GM12872 (cell line): ENCODE results near the gene TTYH1.
A peak's percentile ranks its signal among the peaks of the same experiment; 100 is the strongest.

Experiments
- TF ChIP-seq, protein P1 (sequence below): IDR thresholded peaks from 3 replicates; pipeline ENCODE4 v1.5.1; 2011; ENCODE audit warnings: low read depth, mild to moderate bottlenecking, low read length, moderate library complexity; ENCODE audit not compliant: insufficient read depth

TTYH1 gene

DNA sequence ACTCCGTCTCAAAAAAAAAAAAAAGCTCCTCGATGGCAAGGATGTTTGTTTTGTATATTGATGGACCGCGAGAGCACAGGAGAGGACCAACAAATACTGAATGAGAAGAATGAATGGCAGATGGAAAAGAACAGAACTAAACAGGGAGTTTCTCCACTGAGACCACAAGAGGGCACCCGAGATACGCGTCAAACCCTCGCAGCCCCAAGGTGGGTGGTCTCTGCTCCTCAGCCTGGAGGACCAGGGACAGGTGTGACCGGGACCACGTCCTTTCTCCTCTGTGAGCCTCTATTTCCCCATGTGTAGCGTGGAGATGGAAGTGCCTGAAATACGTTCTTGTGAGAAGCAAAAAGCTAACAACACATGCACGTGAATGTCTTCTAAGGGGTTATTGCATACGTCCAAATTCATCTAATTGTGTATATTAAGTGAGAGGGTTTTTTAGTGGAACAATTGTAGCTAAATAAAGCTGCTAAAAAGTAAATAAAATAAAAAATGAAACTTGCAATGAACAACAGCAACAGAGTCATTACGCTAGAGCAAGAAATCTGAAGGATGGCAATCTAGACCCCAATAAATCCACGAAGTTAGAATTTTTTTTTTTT lies 66.2 kb downstream of the TTYH1 start:
- TF ChIP-seq, protein P1, sequence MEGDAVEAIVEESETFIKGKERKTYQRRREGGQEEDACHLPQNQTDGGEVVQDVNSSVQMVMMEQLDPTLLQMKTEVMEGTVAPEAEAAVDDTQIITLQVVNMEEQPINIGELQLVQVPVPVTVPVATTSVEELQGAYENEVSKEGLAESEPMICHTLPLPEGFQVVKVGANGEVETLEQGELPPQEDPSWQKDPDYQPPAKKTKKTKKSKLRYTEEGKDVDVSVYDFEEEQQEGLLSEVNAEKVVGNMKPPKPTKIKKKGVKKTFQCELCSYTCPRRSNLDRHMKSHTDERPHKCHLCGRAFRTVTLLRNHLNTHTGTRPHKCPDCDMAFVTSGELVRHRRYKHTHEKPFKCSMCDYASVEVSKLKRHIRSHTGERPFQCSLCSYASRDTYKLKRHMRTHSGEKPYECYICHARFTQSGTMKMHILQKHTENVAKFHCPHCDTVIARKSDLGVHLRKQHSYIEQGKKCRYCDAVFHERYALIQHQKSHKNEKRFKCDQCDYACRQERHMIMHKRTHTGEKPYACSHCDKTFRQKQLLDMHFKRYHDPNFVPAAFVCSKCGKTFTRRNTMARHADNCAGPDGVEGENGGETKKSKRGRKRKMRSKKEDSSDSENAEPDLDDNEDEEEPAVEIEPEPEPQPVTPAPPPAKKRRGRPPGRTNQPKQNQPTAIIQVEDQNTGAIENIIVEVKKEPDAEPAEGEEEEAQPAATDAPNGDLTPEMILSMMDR = peak; percentile 88

DNA sequence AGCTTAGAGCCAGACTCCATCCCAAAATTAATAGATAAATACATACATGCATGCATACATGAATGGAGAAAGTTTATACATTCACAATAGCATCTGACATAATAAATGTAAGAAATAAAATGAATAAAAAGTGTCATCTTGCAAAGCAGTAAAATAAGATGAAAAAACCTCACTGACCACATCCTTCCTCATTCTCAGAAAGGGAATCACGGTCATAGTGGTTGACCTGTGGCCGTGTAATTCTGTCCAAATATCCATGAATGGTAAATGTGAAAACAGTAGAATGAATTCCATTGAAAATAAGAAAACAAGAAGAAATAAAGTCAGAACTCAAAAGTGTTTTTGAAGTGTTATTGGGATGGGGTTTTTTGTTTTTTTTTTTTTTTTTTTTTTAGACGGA lies 67.6 kb downstream of the TTYH1 start:
- TF ChIP-seq, protein P1 = no peak

DNA sequence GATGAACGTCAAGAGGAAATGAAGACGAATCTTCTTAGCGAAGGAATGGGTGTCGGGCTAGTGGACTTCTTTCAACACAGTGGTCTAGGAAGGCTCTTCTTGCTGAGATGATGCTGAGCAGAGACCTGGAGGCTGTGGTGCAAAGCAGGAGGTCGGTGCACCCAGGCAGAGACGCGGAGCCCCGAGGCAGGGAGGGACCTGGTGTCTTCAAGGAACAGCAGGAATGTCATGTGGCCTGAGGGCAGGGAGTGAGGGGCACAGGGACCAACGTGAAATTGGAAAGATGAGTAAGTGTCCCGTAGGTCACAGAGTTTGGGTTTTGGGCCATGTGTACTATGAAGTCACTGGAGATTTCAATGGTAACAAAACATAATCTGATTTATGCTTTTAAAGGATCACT lies 69.2 kb downstream of the TTYH1 start:
- TF ChIP-seq, protein P1 = no peak

DNA sequence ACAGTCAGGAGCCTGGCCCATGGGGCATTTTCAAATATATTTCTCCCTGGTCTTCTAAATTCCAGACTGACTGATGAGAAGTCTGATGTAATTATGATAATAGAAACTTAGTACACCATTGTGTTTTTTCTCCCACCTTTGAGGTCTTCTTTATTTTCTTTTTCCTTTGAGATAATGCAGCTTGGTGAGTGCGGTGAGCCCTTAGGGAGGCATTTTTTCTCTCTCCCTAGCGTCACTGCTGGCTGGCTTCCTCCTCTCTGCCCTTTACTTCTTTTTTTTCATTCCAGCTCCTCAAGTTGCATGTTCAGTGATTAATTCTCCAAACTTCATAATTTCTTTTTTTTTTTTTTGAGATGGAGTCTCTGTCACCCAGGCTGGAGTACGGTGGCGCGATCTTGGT lies 70.6 kb downstream of the TTYH1 start:
- TF ChIP-seq, protein P1 = no peak
